Muscle of leg (tissue), 11 donors: Measurements from ENCODE around the gene RNF20. TPM values are rescaled to one million over a fixed set of nuclear protein-coding genes. Genes with fewer than 3 reads are reported as not detected.
A peak's percentile ranks its signal among the peaks of the same experiment; 100 is the strongest.

ENCODE experiments used
- DNase-seq: peaks from one replicate; pipeline ENCODE4 v3.0.0; 2013
- H3K27ac ChIP-seq: one replicate; pipeline ENCODE4 v1.5.1; 2013; ENCODE audit warnings: mild to moderate bottlenecking, low read length, control low read depth
- H3K27me3 ChIP-seq: one replicate; pipeline ENCODE4 v1.6.1; 2013; ENCODE audit warnings: low read length; ENCODE audit not compliant: control insufficient read depth, insufficient read depth
- H3K36me3 ChIP-seq: one replicate; pipeline ENCODE4 v1.6.1; 2013; ENCODE audit warnings: low read length; ENCODE audit not compliant: control insufficient read depth, insufficient read depth
- H3K4me1 ChIP-seq: one replicate; pipeline ENCODE4 v1.6.1; 2013; ENCODE audit warnings: low read length; ENCODE audit not compliant: control insufficient read depth, insufficient read depth
- H3K4me3 ChIP-seq: one replicate; pipeline ENCODE4 v1.5.1; 2013; ENCODE audit warnings: low read length, control low read depth
- H3K9me3 ChIP-seq: replicated peaks from 2 replicates; pipeline ENCODE4 v1.6.1; 2013; ENCODE audit warnings: low read depth, low read length; ENCODE audit not compliant: control insufficient read depth
- WGBS: methylation state at CpG from one replicate; pipeline ENCODE4 v1.1.5; 2013; ENCODE audit warnings: missing lambda C conversion rate; ENCODE audit not compliant: insufficient coverage; 5-methylcytosine and 5-hydroxymethylcytosine counted together
- polyA plus RNA-seq, 8 donors: library from polyadenylated mRNA; unstranded; fragments of 120-200 nt; gene quantifications; one replicate each; pipeline versions ENCODE4 v1.2.1 to v1.2.3, GENCODE V29; 2013; ENCODE audit warnings: inconsistent platforms in 1 of 8, low replicate concordance in 1 of 8; ENCODE audit not compliant: insufficient read length in 8 of 8, insufficient read depth in 1 of 8
- total RNA-seq: library from RNA; stranded (reverse); fragments of 120-200 nt; gene quantifications from one replicate; pipeline ENCODE4 v1.2.4, GENCODE V29; 2013

The RNF20 gene
- total and polyA plus RNA-seq, 9 donors = 24.5 to 43.0 (median 36.3) TPM

GRCh38 chr9:101566904-101567724 is 33.5 kb downstream of the RNF20 start:
- H3K9me3 ChIP-seq = no peaks in the 10 kb centered on the region
- no peak overlapping the region for H3K4me3 ChIP-seq
- no peak overlapping the region for H3K27ac ChIP-seq
- 67% methylated on average over 1 of the region's 5 CpGs for WGBS
- H3K36me3 ChIP-seq = peaks cover 21% of the 10 kb centered on the region
- H3K4me1 ChIP-seq = no peaks in the 10 kb centered on the region
- no peak for DNase-seq
- no peaks in the 10 kb centered on the region for H3K27me3 ChIP-seq

- Histone ChIP-seq H3K9me3 (no peaks in the 10 kb centered on the region), H3K4me3 (no peak overlapping the region), H3K27me3 (no peaks in the 10 kb centered on the region), H3K4me1 (no peaks in the 10 kb centered on the region), H3K27ac (no peak overlapping the region), H3K36me3 (peaks cover 14% of the 10 kb centered on the region)
- WGBS = 100% methylated on average over 2 of the region's 3 CpGs
- no peak for DNase-seq
Measured at GRCh38 chr9:101567725-101568350, 34.2 kb downstream of the RNF20 start.

- H3K9me3 ChIP-seq = no peaks in the 10 kb centered on the region
- no peaks in the 10 kb centered on the region for H3K4me1 ChIP-seq
- H3K4me3 ChIP-seq = no peak overlapping the region
- H3K27me3 ChIP-seq = no peaks in the 10 kb centered on the region
- DNase-seq = no peak
- no peak overlapping the region for H3K27ac ChIP-seq
- peaks cover 5% of the 10 kb centered on the region for H3K36me3 ChIP-seq
- WGBS = 94% methylated on average over 2 of the region's 5 CpGs
Measured at GRCh38 chr9:101569741-101570501, 36.3 kb downstream of the RNF20 start.

- Histone ChIP-seq H3K4me1 (no peaks in the 10 kb centered on the region), H3K27ac (no peak overlapping the region), H3K27me3 (no peaks in the 10 kb centered on the region), H3K36me3 (peaks cover 5% of the 10 kb centered on the region), H3K9me3 (no peaks in the 10 kb centered on the region), H3K4me3 (no peak overlapping the region)
- WGBS = no CpG with 5 or more reads among the region's 1 CpG
- DNase-seq = no peak
Measured at GRCh38 chr9:101571114-101571513, 37.5 kb downstream of the RNF20 start.

GRCh38 chr9:101572316-101572715 is 38.7 kb downstream of the RNF20 start:
- no CpG with 5 or more reads among the region's 2 CpGs for WGBS
- no peak overlapping the region for H3K27ac ChIP-seq

GRCh38 chr9:101574731-101575333 is 41.2 kb downstream of the RNF20 start:
- no peaks in the 10 kb centered on the region for H3K27me3 ChIP-seq
- no peak overlapping the region for H3K4me3 ChIP-seq
- H3K36me3 ChIP-seq = no peaks in the 10 kb centered on the region
- no peak for DNase-seq
- H3K27ac ChIP-seq = no peak overlapping the region
- no peaks in the 10 kb centered on the region for H3K9me3 ChIP-seq
- H3K4me1 ChIP-seq = no peaks in the 10 kb centered on the region

More at GRCh38 chr9:101572316-101572715, 38.7 kb downstream of the RNF20 start:
- Histone ChIP-seq H3K4me1 (no peaks in the 10 kb centered on the region), H3K9me3 (no peaks in the 10 kb centered on the region), H3K36me3 (peaks cover 5% of the 10 kb centered on the region), H3K4me3 (no peak overlapping the region), H3K27me3 (no peaks in the 10 kb centered on the region)
- no peak for DNase-seq

- Histone ChIP-seq H3K27me3 (no peaks in the 10 kb centered on the region), H3K36me3 (no peaks in the 10 kb centered on the region), H3K9me3 (no peaks in the 10 kb centered on the region), H3K4me3 (no peak overlapping the region), H3K27ac (no peak overlapping the region), H3K4me1 (no peaks in the 10 kb centered on the region)
- no peak for DNase-seq
- WGBS = 82% methylated on average over 3 of the region's 3 CpGs
Measured at GRCh38 chr9:101578378-101578777, 44.7 kb downstream of the RNF20 start.

- H3K4me3 ChIP-seq = no peak overlapping the region
- DNase-seq = peak; percentile 11
- no peak overlapping the region for H3K27ac ChIP-seq
- WGBS = 55% methylated on average over 6 of the region's 6 CpGs
- no peaks in the 10 kb centered on the region for H3K4me1 ChIP-seq
- no peaks in the 10 kb centered on the region for H3K36me3 ChIP-seq
- no peaks in the 10 kb centered on the region for H3K27me3 ChIP-seq
- no peaks in the 10 kb centered on the region for H3K9me3 ChIP-seq
Measured at GRCh38 chr9:101579711-101580545, 46.3 kb downstream of the RNF20 start.

GRCh38 chr9:101582553-101582952 is 48.9 kb downstream of the RNF20 start:
- H3K9me3 ChIP-seq = no peaks in the 10 kb centered on the region
- no peak overlapping the region for H3K27ac ChIP-seq
- H3K27me3 ChIP-seq = no peaks in the 10 kb centered on the region
- no peak overlapping the region for H3K4me3 ChIP-seq
- H3K36me3 ChIP-seq = no peaks in the 10 kb centered on the region
- WGBS = no CpG with 5 or more reads among the region's 1 CpG
- peak; percentile 82 for DNase-seq
- no peaks in the 10 kb centered on the region for H3K4me1 ChIP-seq
